Measurements from ENCODE around the gene SMYD4. TPM values are rescaled to one million over a fixed set of nuclear protein-coding genes. Genes with fewer than 3 reads are reported as not detected.

Gene SMYD4
- total RNA-seq, 1 experiment from 2014 or later, result 9.3 TPM

GRCh38 chr17:1792495-1793446, 36.9 kb downstream of the SMYD4 start:
- Histone ChIP-seq H3K79me2 (ENCODE audit: low read length) (no peaks in the 10 kb centered on the region), H3K4me2 (ENCODE audit: low read length) (no peak overlapping the region)
- CTCF ChIA-PET, result no interaction called here

DNA sequence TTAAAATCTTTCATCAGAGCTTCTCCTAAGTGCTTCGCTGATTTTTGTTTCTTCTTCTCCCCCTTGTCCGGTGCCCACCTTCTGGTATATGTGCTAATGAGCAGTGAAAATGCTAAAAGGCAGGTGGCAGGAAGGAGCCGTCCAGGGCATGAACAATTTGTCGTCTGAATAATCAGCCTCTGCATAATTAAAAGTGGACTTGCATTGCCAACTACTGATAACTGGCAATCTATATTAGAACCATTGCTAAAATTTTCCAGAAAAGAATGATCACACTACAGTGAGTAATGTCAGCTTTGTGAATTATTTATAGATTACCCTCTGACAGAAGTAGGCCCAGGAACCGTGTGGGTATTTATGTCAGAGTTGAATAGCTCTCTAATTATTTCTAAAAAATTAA, 39.8 kb downstream of the SMYD4 start:
- intact Hi-C loops (cut with micrococcal nuclease), result no loop called here
- no peaks in the 10 kb centered on the region for H4K20me1 ChIP-seq (ENCODE audit: low read length)

More at GRCh38 chr17:1792495-1793446, 36.9 kb downstream of the SMYD4 start:
- BruUV-seq (replicated peaks), result no TSS peak
- no peak overlapping the region for H3K4me3 ChIP-seq (ENCODE audit: low read length)
- H4K20me1 ChIP-seq (ENCODE audit: low read length), result no peaks in the 10 kb centered on the region
- H3F3A ChIP-seq (ENCODE audit: low read length, unreplicated experiment), result no peaks in the 10 kb centered on the region
- no peak overlapping the region for H3K27ac ChIP-seq (ENCODE audit: low read length)
- no peaks in the 10 kb centered on the region for H3K27me3 ChIP-seq (ENCODE audit: low read length)
- H3K9me2 ChIP-seq (replicated peaks; ENCODE audit: low read length), result no peaks in the 10 kb centered on the region
- POLR2A ChIA-PET (ENCODE audit: unreplicated experiment), result no interaction called here
- peaks cover 3% of the 10 kb centered on the region for H3K4me1 ChIP-seq (ENCODE audit: insufficient read depth, low read length)
- no peaks in the 10 kb centered on the region for H3K9me3 ChIP-seq (ENCODE audit: low read length)
- no peak for TF ChIP-seq EZH2 (IDR thresholded peaks at IDR 0.05; ENCODE audit: low read length, unreplicated experiment)
- TF ChIP-seq, protein P1, sequence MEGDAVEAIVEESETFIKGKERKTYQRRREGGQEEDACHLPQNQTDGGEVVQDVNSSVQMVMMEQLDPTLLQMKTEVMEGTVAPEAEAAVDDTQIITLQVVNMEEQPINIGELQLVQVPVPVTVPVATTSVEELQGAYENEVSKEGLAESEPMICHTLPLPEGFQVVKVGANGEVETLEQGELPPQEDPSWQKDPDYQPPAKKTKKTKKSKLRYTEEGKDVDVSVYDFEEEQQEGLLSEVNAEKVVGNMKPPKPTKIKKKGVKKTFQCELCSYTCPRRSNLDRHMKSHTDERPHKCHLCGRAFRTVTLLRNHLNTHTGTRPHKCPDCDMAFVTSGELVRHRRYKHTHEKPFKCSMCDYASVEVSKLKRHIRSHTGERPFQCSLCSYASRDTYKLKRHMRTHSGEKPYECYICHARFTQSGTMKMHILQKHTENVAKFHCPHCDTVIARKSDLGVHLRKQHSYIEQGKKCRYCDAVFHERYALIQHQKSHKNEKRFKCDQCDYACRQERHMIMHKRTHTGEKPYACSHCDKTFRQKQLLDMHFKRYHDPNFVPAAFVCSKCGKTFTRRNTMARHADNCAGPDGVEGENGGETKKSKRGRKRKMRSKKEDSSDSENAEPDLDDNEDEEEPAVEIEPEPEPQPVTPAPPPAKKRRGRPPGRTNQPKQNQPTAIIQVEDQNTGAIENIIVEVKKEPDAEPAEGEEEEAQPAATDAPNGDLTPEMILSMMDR (conservative IDR thresholded peaks at IDR 0.05; ENCODE audit: low read depth, low read length), result no peak
- no peak for TF ChIP-seq EZH2phosphoT487 (IDR thresholded peaks at IDR 0.05; ENCODE audit: borderline replicate concordance, low read length)
- ATAC-seq (no peak), DNase-seq (no peak)
- H3K36me3 ChIP-seq (ENCODE audit: low read depth, low read length), result no peaks in the 10 kb centered on the region
- intact Hi-C loops (cut with micrococcal nuclease), result no loop called here
- no peak overlapping the region for H3K9ac ChIP-seq (ENCODE audit: low read length)
- H2AFZ ChIP-seq (ENCODE audit: low read length), result no peak overlapping the region

More for the DNA sequence above, 39.8 kb downstream of the SMYD4 start:
- Histone ChIP-seq H3K9ac (ENCODE audit: low read length) (no peak overlapping the region), H2AFZ (ENCODE audit: low read length) (no peak overlapping the region), H3K9me3 (ENCODE audit: low read length) (no peaks in the 10 kb centered on the region), H3K4me1 (ENCODE audit: insufficient read depth, low read length) (peaks cover 15% of the 10 kb centered on the region), H3K79me2 (ENCODE audit: low read length) (no peaks in the 10 kb centered on the region), H3F3A (ENCODE audit: low read length, unreplicated experiment) (no peaks in the 10 kb centered on the region), H3K4me3 (ENCODE audit: low read length) (no peak overlapping the region), H3K9me2 (replicated peaks; ENCODE audit: low read length) (no peaks in the 10 kb centered on the region), H3K27ac (ENCODE audit: low read length) (no peak overlapping the region), H3K4me2 (ENCODE audit: low read length) (no peak overlapping the region), H3K36me3 (ENCODE audit: low read depth, low read length) (no peaks in the 10 kb centered on the region; the same call in 1 of the 2 replicates), H3K27me3 (ENCODE audit: low read length) (no peaks in the 10 kb centered on the region)
- TF ChIP-seq, protein P1 (conservative IDR thresholded peaks at IDR 0.05; ENCODE audit: low read depth, low read length), result no peak
- TF ChIP-seq EZH2phosphoT487 (IDR thresholded peaks at IDR 0.05; ENCODE audit: borderline replicate concordance, low read length) (no peak), EZH2 (IDR thresholded peaks at IDR 0.05; ENCODE audit: low read length, unreplicated experiment) (no peak)
- BruUV-seq (replicated peaks), result no TSS peak
- ATAC-seq (no peak), DNase-seq (no peak)
- ChIA-PET CTCF (no interaction called here), POLR2A (ENCODE audit: unreplicated experiment) (no interaction called here)

Measured in PC-3 (cell line).